Endodermal cell (in vitro differentiated cells): ENCODE measurements around the gene PRAMEF1. TPM values are rescaled to one million over a fixed set of nuclear protein-coding genes. Genes with fewer than 3 reads are reported as not detected.
"Not testable (repeated sequence)": the region's sequence is repeated elsewhere in the genome, so short reads cannot be mapped to it uniquely, and the experiment has no call there.

Experiments used
- DNase-seq: peaks from one replicate; pipeline ENCODE4 v3.0.0-alpha.2; 2017
- H3K27ac ChIP-seq: 2 replicates; pipeline ENCODE4 v1.5.1; 2013; ENCODE audit warnings: mild to moderate bottlenecking, low read depth, low read length, moderate library complexity
- H3K27me3 ChIP-seq: 2 replicates; pipeline ENCODE4 v1.6.1; 2013; ENCODE audit warnings: mild to moderate bottlenecking, low read length, moderate library complexity; ENCODE audit not compliant: insufficient read depth, control insufficient read depth, poor library complexity, severe bottlenecking
- H3K36me3 ChIP-seq: 2 replicates; pipeline ENCODE4 v1.7.0; 2013; ENCODE audit warnings: mild to moderate bottlenecking, low read length, moderate library complexity; ENCODE audit not compliant: control insufficient read depth, insufficient read depth
- H3K4me1 ChIP-seq: one replicate; pipeline ENCODE4 v1.7.0; 2013; ENCODE audit warnings: low read length; ENCODE audit not compliant: control insufficient read depth, insufficient read depth
- H3K4me3 ChIP-seq: 2 replicates; pipeline ENCODE4 v1.5.1; 2013; ENCODE audit warnings: mild to moderate bottlenecking, low read length, moderate library complexity
- H3K9ac ChIP-seq: 2 replicates; pipeline ENCODE4 v1.6.1; 2013; ENCODE audit warnings: mild to moderate bottlenecking, low read length, moderate library complexity; ENCODE audit not compliant: poor library complexity, severe bottlenecking; ENCODE audit errors: extremely low read depth
- H3K9me3 ChIP-seq: 2 replicates; pipeline ENCODE4 v1.6.1; 2013; ENCODE audit warnings: mild to moderate bottlenecking, low read length, moderate library complexity; ENCODE audit not compliant: control insufficient read depth
- H3K27ac Mint-ChIP-seq: 2 replicates; pipeline ENCODE4 v1.8.0; 2020; ENCODE audit warnings: mixed read lengths
- H3K27me3 Mint-ChIP-seq: 2 replicates; pipeline ENCODE4 v1.8.0; 2021; ENCODE audit warnings: mild to moderate bottlenecking, mixed read lengths; ENCODE audit not compliant: insufficient read depth
- H3K36me3 Mint-ChIP-seq: 2 replicates; pipeline ENCODE4 v1.8.0; 2020; ENCODE audit warnings: low read depth, mixed read lengths
- H3K4me1 Mint-ChIP-seq: 2 replicates; pipeline ENCODE4 v1.8.0; 2020; ENCODE audit warnings: mixed read lengths
- H3K4me3 Mint-ChIP-seq: 2 replicates; pipeline ENCODE4 v1.8.0; 2020; ENCODE audit warnings: mild to moderate bottlenecking, moderate library complexity, mixed read lengths
- H3K9me3 Mint-ChIP-seq: 2 replicates; pipeline ENCODE4 v1.8.0; 2020; ENCODE audit warnings: mild to moderate bottlenecking, mixed read lengths
- WGBS, 2 experiments: methylation state at CpG; one replicate each; pipeline versions ENCODE4 v1.1.5 to v1.1.7; 2013; ENCODE audit warnings: missing lambda C conversion rate in 2 of 2, mixed read lengths in 1 of 2; ENCODE audit not compliant: insufficient coverage in 1 of 2, insufficient read length in 1 of 2; 5-methylcytosine and 5-hydroxymethylcytosine counted together
- long read RNA-seq, 4 experiments: library from polyadenylated mRNA in 2 of 4; library from RNA in 1 of 4; library from capped mRNA in 1 of 4; stranded (forward) in 3 of 4; unstranded in 1 of 4; transcript quantifications; one replicate each; pipeline ENCODE4 v2.0.0, GENCODE V29; 2020 to 2021; ENCODE audit warnings: inconsistent platforms in 1 of 4
- polyA plus RNA-seq, 2 experiments: library from polyadenylated mRNA; stranded (reverse); fragments of 50-300 nt; gene quantifications; one replicate each; pipeline ENCODE4 v1.2.3, GENCODE V29; 2013
- total RNA-seq, 2 donors: library from RNA; stranded (reverse); fragmentation: NEBNext Ultra II Directional in 1 of 2; extraction: Animal tissue kit (Norgen Biotek cat#: 25700) in 1 of 2; gene quantifications; 2 replicates in 1 of 2; 3 replicates in 1 of 2; pipeline ENCODE4 v1.2.1, GENCODE V29; 2021
- TF ChIP-seq, protein P1 (sequence below): fragments of 200-600 bp; sonication (generic); conservative IDR thresholded peaks from 2 replicates; pipeline ENCODE4 v1.5.0; 2021; ENCODE audit warnings: antibody characterized with exemption, mild to moderate bottlenecking

The PRAMEF1 gene, protein sequence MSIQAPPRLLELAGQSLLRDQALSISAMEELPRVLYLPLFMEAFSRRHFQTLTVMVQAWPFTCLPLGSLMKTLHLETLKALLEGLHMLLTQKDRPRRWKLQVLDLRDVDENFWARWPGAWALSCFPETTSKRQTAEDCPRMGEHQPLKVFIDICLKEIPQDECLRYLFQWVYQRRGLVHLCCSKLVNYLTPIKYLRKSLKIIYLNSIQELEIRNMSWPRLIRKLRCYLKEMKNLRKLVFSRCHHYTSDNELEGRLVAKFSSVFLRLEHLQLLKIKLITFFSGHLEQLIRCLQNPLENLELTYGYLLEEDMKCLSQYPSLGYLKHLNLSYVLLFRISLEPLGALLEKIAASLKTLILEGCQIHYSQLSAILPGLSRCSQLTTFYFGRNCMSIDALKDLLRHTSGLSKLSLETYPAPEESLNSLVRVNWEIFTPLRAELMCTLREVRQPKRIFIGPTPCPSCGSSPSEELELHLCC
- total RNA-seq: not detected
- not detected for polyA plus RNA-seq (2013, experiment 1 of 2)
- polyA plus RNA-seq (2013, experiment 2 of 2): not detected
- long read RNA-seq, experiment 1: 0 reads
- long read RNA-seq, experiment 2: 0 reads
- long read RNA-seq, experiment 3: 0 reads
- long read RNA-seq, experiment 4: 0 reads

DNA sequence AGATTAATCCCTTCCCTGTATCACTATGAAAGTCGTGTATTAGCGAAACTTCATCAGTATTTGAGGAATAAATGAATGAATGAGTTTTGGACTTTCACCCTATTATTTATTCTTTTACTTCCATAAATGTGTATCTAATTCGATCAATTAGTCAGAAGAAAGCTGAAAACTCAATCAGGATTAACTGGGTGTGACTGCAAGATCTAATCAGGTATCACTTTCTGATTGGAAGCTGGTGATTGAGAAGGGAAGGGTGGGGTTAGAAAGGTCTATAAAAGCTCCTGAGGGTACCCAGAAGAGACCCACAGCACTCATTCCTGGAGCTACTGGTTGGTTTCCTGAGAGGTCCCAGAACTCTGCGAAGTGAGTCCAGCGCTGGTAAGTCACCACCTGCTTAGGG is at the start of gene PRAMEF1:
Gene PRAMEF1, plus strand, starts transcription at position 301 of the 400 bp plus-strand sequence. CDS start 1,831 bp downstream, outside the sequence.
- not testable (repeated sequence) for H3K27ac Mint-ChIP-seq, H3K36me3 ChIP-seq
- 100% methylated on average over 2 of the region's 5 CpGs; no CpG with 5 or more reads in 1 of the 2 experiments for WGBS, 2 experiments

DNA sequence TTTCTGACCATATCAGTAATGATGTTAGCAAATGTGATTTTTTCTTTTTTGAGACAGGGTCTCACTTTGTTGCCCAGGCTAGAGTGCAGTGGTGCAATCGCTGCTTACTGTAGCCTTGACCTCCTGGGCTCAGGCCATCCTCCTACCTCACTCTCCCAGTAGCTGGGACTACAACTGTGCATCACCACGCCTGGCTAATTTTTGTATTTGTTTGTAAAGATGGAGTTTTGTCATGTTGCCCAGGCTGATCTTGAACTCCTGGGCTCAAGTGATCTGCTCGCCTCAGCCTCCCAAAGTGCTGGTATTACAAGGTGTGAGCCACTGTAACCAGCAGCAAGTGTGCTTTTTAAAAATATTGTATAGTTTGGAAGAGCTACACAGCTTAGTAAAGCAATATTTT is 49.3 kb upstream of the PRAMEF1 start:
- Histone ChIP-seq H3K4me3 (no peak overlapping the region), H3K9me3 (no peaks in the 10 kb centered on the region), H3K9ac (no peak overlapping the region), H3K27me3 (no peaks in the 10 kb centered on the region), H3K4me1 (no peaks in the 10 kb centered on the region), H3K27ac (no peak overlapping the region), H3K36me3 (no peaks in the 10 kb centered on the region)
- WGBS, 2 experiments: 85 to 87% methylated on average over 2 to 3 of the region's 3 CpGs
- H3K27ac Mint-ChIP-seq: no peak overlapping the region
- no peaks in the 10 kb centered on the region for H3K36me3 Mint-ChIP-seq
- no peaks in the 10 kb centered on the region for H3K4me1 Mint-ChIP-seq
- no peaks in the 10 kb centered on the region for H3K9me3 Mint-ChIP-seq
- no peak for DNase-seq
- TF ChIP-seq, protein P1, sequence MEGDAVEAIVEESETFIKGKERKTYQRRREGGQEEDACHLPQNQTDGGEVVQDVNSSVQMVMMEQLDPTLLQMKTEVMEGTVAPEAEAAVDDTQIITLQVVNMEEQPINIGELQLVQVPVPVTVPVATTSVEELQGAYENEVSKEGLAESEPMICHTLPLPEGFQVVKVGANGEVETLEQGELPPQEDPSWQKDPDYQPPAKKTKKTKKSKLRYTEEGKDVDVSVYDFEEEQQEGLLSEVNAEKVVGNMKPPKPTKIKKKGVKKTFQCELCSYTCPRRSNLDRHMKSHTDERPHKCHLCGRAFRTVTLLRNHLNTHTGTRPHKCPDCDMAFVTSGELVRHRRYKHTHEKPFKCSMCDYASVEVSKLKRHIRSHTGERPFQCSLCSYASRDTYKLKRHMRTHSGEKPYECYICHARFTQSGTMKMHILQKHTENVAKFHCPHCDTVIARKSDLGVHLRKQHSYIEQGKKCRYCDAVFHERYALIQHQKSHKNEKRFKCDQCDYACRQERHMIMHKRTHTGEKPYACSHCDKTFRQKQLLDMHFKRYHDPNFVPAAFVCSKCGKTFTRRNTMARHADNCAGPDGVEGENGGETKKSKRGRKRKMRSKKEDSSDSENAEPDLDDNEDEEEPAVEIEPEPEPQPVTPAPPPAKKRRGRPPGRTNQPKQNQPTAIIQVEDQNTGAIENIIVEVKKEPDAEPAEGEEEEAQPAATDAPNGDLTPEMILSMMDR: no peak
- H3K27me3 Mint-ChIP-seq: no peaks in the 10 kb centered on the region
- no peak overlapping the region for H3K4me3 Mint-ChIP-seq

More for the DNA sequence above, at the start of gene PRAMEF1:
- not testable (repeated sequence) for H3K9me3 ChIP-seq, H3K4me1 ChIP-seq, H3K36me3 Mint-ChIP-seq, H3K27ac ChIP-seq, H3K4me3 Mint-ChIP-seq, H3K27me3 ChIP-seq, H3K4me1 Mint-ChIP-seq, H3K4me3 ChIP-seq, H3K27me3 Mint-ChIP-seq, H3K9ac ChIP-seq, DNase-seq
- peaks cover 36% of the 10 kb centered on the region for H3K9me3 Mint-ChIP-seq

DNA sequence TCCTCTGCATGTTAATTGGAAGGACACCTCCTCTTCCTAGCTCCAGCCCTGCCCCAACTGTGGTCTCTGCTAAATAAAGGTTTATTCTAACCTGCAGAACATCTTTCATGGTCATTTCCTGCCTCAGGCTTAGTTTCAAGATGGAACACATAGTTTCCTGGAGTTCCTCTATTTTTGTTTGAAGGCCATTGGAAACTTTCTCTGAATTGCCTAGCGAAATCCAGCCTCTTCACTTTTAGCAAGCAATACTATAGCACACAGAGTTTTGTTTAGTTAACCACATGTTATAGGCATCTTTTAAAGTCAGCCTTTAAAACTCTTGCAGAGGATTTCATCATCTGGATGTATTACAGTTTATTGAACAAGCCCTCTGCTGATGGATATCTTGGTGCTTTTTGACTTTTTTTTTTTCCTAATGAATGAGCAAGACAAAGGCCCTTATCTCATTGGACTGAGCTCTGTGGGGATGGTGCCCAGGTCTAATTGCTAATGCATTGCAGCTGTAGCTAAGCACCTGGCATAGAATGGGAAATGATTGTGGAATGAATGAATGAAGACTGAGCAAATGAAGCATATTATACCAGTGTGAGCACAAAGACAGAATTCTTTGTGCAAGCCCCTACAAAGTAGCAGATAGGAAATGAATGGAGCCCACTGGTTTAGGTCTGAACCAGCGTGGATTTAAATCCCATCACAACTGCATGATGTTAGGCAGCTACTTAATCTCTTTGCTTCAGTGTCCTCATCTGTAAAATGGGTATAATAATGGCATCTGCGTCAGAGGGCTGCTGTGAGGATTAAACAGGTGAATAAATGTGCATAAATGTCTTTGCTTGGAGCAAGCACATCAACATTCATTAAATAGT is 45.8 kb upstream of the PRAMEF1 start:
- H3K27me3 ChIP-seq: no peaks in the 10 kb centered on the region
- no peaks in the 10 kb centered on the region for H3K4me1 Mint-ChIP-seq
- no peak overlapping the region for H3K27ac ChIP-seq
- peaks cover 14% of the 10 kb centered on the region for H3K9me3 ChIP-seq
- H3K36me3 Mint-ChIP-seq: no peaks in the 10 kb centered on the region
- no peaks in the 10 kb centered on the region for H3K4me1 ChIP-seq
- no peaks in the 10 kb centered on the region for H3K27me3 Mint-ChIP-seq
- no peak for DNase-seq
- H3K4me3 Mint-ChIP-seq: no peak overlapping the region
- TF ChIP-seq, protein P1: no peak
- peaks cover 9% of the 10 kb centered on the region for H3K9me3 Mint-ChIP-seq
- no peaks in the 10 kb centered on the region for H3K36me3 ChIP-seq
- WGBS, 2 experiments: 84 to 86% methylated on average over 1 to 3 of the region's 3 CpGs
- H3K9ac ChIP-seq: no peak overlapping the region
- no peak overlapping the region for H3K4me3 ChIP-seq
- no peak overlapping the region for H3K27ac Mint-ChIP-seq
